GM21423 (cell line): ENCODE results near the gene MACC1.

ENCODE experiments used
- ATAC-seq: cut with Tn5 transposase; IDR thresholded peaks from one replicate; pipeline ENCODE4 v1.9.1; 2021; ENCODE audit warnings: mild to moderate bottlenecking, moderate library complexity; ENCODE audit not compliant: unreplicated experiment

MACC1 gene

GRCh38 chr7:20232848-20233247 is 15.7 kb upstream of the MACC1 start:
- no peak for ATAC-seq

DNA sequence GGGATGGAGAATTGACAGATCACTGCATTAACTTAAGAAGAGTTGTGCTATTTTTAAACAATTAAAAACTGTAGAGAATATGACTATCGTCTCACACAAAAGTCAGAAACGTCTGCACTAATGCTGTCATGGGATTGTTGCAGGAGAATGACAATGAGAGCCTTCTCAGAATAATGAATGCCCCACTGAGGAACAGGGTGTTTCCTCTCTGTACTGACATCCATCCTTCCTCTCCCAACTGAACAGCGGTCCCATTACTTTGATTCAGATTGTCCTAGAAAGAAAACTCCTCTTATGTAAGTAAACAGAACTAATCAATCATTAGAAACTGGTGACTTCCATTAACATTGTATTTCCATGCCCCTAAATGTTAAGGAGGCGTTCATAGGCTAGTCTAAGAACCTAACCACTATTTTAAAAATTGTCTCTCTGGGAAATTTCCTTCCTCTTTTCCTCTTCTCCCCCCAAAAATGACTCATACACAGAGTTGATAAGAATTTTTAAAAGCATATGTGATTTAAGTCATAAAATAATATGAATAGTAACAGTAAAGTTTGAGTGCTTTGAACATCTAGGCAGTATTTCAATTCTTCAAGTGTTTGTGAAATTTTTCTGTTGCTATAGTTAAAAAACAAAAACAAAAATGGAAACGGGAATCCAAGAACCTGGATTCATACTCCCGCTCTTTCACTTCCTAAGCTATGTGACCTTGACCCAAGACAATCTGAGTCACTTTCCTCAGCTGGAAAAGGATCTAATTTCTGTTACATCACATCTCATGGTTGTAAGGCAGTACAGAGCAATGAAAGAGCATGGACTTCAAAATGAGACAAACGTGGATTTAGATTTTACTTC is 12.7 kb upstream of the MACC1 start:
- ATAC-seq = no peak

GRCh38 chr7:20229081-20229480 is 11.9 kb upstream of the MACC1 start:
- ATAC-seq = no peak

GRCh38 chr7:20228654-20229053 is 11.5 kb upstream of the MACC1 start:
- ATAC-seq = no peak

DNA sequence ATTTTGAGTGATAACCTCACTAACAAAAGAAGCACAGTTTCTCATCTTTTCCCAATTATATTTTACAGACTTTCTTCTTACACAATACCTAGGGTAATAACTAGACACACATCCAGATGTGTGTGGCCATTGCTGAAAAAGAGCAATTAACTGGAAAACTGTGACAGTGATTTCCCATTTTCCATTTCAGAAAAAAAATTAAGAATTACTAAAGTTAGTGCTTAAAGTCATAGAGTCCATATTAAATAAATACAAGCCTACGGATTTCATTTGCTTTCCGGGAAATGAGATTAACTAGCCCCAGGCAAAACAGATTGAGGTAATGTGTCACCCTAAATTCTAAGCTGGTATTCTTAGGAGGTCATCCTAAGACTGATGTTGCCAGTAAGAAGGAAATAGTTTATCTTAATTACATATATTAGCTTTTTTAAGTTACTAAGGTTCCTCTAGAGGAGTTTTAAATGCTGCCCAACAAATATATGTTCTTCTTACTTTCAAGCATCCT is 10.2 kb upstream of the MACC1 start:
- no peak for ATAC-seq

DNA sequence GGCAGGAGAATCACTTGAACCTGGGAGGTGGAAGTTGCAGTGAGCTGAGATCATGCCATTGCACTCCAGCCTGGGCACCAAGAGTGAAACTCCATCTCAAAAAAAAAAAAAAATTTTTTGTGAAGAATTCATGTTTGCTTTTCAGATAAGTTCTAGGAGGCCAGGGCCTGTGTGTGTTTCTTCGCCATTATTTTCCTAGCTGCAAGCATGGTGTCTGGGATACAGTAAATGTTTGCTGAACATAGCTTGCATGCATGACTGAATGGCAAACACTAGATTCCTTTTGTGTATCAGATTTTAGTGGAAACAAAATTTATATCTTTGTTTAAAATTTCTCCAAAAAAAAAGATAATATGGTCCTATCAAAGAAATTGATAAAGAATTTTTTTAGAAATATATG is 9.7 kb upstream of the MACC1 start:
- no peak for ATAC-seq

DNA sequence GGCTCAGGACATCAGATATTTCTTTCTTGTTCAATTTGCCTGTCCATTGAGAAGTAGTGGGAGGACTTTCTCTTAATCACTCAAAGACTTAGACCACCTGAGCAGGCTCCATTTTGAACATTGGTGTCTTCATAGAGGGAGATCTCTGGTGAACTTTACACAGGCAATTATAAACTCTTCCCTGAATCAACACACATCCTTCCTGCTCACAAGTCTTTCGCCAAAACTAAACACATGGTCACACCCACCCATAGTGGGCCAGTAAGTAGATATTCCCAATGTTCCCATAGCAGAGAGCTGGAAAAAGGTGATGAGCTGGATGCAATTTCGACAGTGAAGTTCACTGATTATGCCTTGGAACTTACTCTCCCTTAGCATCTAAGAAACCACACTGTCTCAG is 8.2 kb upstream of the MACC1 start:
- no peak for ATAC-seq

DNA sequence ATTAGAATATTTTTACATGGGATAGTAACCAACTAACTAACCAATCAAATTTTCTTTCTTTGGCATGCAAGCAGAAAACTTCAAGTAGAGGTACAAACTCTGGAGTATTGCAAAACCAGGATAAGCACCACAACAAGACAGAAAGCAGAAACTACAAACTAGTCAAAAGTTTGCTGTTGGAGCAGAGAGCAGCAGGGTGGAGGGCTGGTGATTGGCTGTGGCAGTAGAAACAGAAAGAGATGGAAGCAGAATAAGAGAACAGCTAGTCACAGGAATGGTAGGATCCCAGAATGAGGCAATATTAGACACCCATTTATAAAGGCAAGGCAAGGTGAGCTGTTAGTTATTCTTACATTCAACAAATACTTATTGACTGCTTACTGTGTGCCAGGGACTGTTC is 6.8 kb upstream of the MACC1 start:
- no peak for ATAC-seq

- ATAC-seq = no peak
These were observed 6.2 kb upstream of the MACC1 start for GRCh38 chr7:20223356-20223755.

- ATAC-seq = no peak
These were observed 5.1 kb upstream of the MACC1 start for GRCh38 chr7:20222219-20222828.

- ATAC-seq = peak; percentile 14
These were observed 3.9 kb upstream of the MACC1 start for GRCh38 chr7:20220921-20221547.

- peak; percentile 26 for ATAC-seq
These were observed 3.1 kb upstream of the MACC1 start for GRCh38 chr7:20220293-20220761.

- peak; percentile 71 for ATAC-seq
These were observed 2.5 kb upstream of the MACC1 start for GRCh38 chr7:20219446-20220292.

- ATAC-seq = no peak
These were observed 1.9 kb upstream of the MACC1 start for GRCh38 chr7:20219062-20219445.

- ATAC-seq = no peak
These were observed 1.1 kb upstream of the MACC1 start for GRCh38 chr7:20218279-20218678.

DNA sequence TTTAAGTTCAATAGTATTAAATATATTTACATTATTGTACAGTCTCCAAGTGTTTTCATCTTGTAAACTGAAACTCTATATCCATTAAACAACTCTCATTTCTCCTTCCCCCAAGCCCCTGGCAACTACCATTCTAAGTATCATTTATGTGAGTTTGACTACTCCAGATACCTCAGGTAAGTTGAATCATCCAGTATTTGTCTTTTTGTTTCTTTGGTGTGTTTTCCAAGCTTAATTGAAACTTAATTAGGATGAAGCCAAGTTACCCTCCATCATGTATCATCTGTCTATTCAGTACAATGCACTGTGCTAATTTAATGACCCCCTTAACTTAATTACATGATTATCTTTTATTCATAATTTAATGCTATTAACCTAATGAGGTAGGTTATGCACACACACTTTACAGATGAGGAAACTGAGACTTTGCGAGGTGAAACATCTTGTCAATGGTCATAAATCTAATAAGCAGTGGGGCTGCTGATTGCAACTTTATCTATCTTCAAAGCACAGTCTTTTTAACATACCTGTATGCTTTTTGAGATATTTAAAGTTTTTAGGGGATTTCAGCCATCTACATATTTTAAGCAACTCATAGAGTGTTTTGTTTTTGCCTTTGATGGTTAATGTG is 663 bp downstream of the MACC1 start:
- ATAC-seq = no peak

GRCh38 chr7:20214921-20215669 is 2.1 kb downstream of the MACC1 start:
- ATAC-seq = no peak

- no peak for ATAC-seq
These were observed 3.1 kb downstream of the MACC1 start for GRCh38 chr7:20214132-20214531.

GRCh38 chr7:20213378-20213777 is 3.8 kb downstream of the MACC1 start:
- no peak for ATAC-seq

GRCh38 chr7:20211376-20211775 is 5.8 kb downstream of the MACC1 start:
- ATAC-seq = no peak
